Neuronal stem cell (in vitro differentiated cells): ENCODE data around the gene SPATA9.
A peak's percentile ranks its signal among the peaks of the same experiment; 100 is the strongest.
"Not testable (repeated sequence)": the region's sequence is repeated elsewhere in the genome, so short reads cannot be mapped to it uniquely, and the experiment has no call there.

Experiments
- DNase-seq: peaks from one replicate; pipeline ENCODE4 v3.0.0-alpha.2; 2013; ENCODE audit warnings: low spot score
- H2AFZ ChIP-seq: one replicate; pipeline ENCODE4 v1.6.1; 2013; ENCODE audit warnings: mild to moderate bottlenecking, low read length, inconsistent platforms
- H2AK5ac ChIP-seq: 2 replicates; pipeline ENCODE4 v1.6.1; 2013; ENCODE audit warnings: low read depth, mild to moderate bottlenecking, inconsistent platforms, low read length, moderate library complexity, mixed read lengths
- H2BK120ac ChIP-seq: 2 replicates; pipeline ENCODE4 v1.6.1; 2013; ENCODE audit warnings: low read depth, mild to moderate bottlenecking, inconsistent platforms, low read length, moderate library complexity, mixed read lengths
- H2BK12ac ChIP-seq: one replicate; pipeline ENCODE4 v1.6.1; 2013; ENCODE audit warnings: low read length, inconsistent platforms
- H2BK15ac ChIP-seq: 2 replicates; pipeline ENCODE4 v1.6.1; 2013; ENCODE audit warnings: mild to moderate bottlenecking, low read length, inconsistent platforms, mixed read lengths
- H2BK5ac ChIP-seq: one replicate; pipeline ENCODE4 v1.6.1; 2013; ENCODE audit warnings: inconsistent platforms, mild to moderate bottlenecking, low read length, moderate library complexity
- H3K14ac ChIP-seq: one replicate; pipeline ENCODE4 v1.6.1; 2013; ENCODE audit warnings: low read length, inconsistent platforms
- H3K18ac ChIP-seq: 2 replicates; pipeline ENCODE4 v1.6.1; 2013; ENCODE audit warnings: low read length, inconsistent platforms
- H3K23ac ChIP-seq: 2 replicates; pipeline ENCODE4 v1.6.1; 2013; ENCODE audit warnings: low read depth, mild to moderate bottlenecking, mixed read lengths, low read length, inconsistent platforms; ENCODE audit not compliant: poor library complexity
- H3K27ac ChIP-seq: replicated peaks from 3 replicates; pipeline ENCODE4 v1.5.1; 2013; ENCODE audit warnings: low read length, inconsistent platforms
- H3K27me3 ChIP-seq, 3 experiments: 2 replicates each; pipeline ENCODE4 v1.6.1; 2013; ENCODE audit warnings: low read length in 3 of 3, mild to moderate bottlenecking in 2 of 3, inconsistent platforms in 1 of 3, low read depth in 1 of 3, mixed read lengths in 1 of 3, moderate library complexity in 1 of 3; ENCODE audit not compliant: control insufficient read depth in 3 of 3, insufficient read depth in 3 of 3
- H3K36me3 ChIP-seq, 2 donors: replicated peaks in 1 of 2; 2 replicates each; pipeline ENCODE4 v1.6.1; 2013; ENCODE audit warnings: low read length in 2 of 2; ENCODE audit not compliant: control insufficient read depth in 2 of 2, insufficient read depth in 2 of 2
- H3K4ac ChIP-seq: 2 replicates; pipeline ENCODE4 v1.6.1; 2013; ENCODE audit warnings: inconsistent platforms, mild to moderate bottlenecking, low read length, moderate library complexity
- H3K4me1 ChIP-seq, 2 donors: 1 replicate in 1 of 2; 2 replicates in 1 of 2; pipeline ENCODE4 v1.6.1; 2013; ENCODE audit warnings: low read length in 2 of 2, low read depth in 1 of 2; ENCODE audit not compliant: control insufficient read depth in 2 of 2, insufficient read depth in 1 of 2
- H3K4me2 ChIP-seq: one replicate; pipeline ENCODE4 v1.6.1; 2013; ENCODE audit warnings: mild to moderate bottlenecking, low read length, inconsistent platforms; ENCODE audit not compliant: insufficient read depth, poor library complexity, severe bottlenecking
- H3K4me3 ChIP-seq, 2 donors: 2 replicates each; pipeline ENCODE4 v1.5.1; 2013; ENCODE audit warnings: low read length in 2 of 2, mild to moderate bottlenecking in 2 of 2, inconsistent platforms in 1 of 2, moderate library complexity in 1 of 2
- H3K79me1 ChIP-seq: one replicate; pipeline ENCODE4 v1.6.1; 2013; ENCODE audit warnings: low read depth, mild to moderate bottlenecking, inconsistent platforms, low read length, moderate library complexity
- H3K9ac ChIP-seq: one replicate; pipeline ENCODE4 v1.6.1; 2013; ENCODE audit warnings: mild to moderate bottlenecking, low read depth, low read length, inconsistent platforms; ENCODE audit not compliant: poor library complexity
- H3K9me3 ChIP-seq, 2 donors: replicated peaks in 1 of 2; 2 replicates each; pipeline versions ENCODE3 to v1.6.1; 2013; ENCODE audit warnings: low read length in 2 of 2, mild to moderate bottlenecking in 2 of 2, inconsistent platforms in 1 of 2, low read depth in 1 of 2, mixed read lengths in 1 of 2, moderate library complexity in 1 of 2; ENCODE audit not compliant: control insufficient read depth in 2 of 2, insufficient read depth in 1 of 2
- H4K8ac ChIP-seq: one replicate; pipeline ENCODE4 v1.6.1; 2013; ENCODE audit warnings: low read depth, mild to moderate bottlenecking, inconsistent platforms, low read length, moderate library complexity
- H4K91ac ChIP-seq: one replicate; pipeline ENCODE4 v1.6.1; 2013; ENCODE audit warnings: low read length, low read depth, mild to moderate bottlenecking, inconsistent platforms; ENCODE audit not compliant: poor library complexity
- WGBS, 2 donors: extraction: QIAGEN DNeasy Blood & Tissue Kit; methylation state at CpG; one replicate each; pipeline ENCODE4 v1.1.7; 2013; ENCODE audit warnings: missing lambda C conversion rate in 2 of 2, mixed read lengths in 1 of 2; ENCODE audit not compliant: insufficient read length in 2 of 2, insufficient replicate concordance in 1 of 2; ENCODE audit errors: extremely low coverage in 2 of 2; 5-methylcytosine and 5-hydroxymethylcytosine counted together

Gene SPATA9

GRCh38 chr5:95646569-95647431, 36.0 kb downstream of the SPATA9 start, which contains the start of gene RFESD:
RFESD (plus strand) TSS chr5:95646777; CDS start chr5:95652272, 5,495 bp downstream.
- H3K79me1 ChIP-seq, result no peaks in the 10 kb centered on the region
- H4K91ac ChIP-seq, result no peak within 1 kb of the TSS
- no peak within 1 kb of the TSS for H2BK12ac ChIP-seq
- no peak within 1 kb of the TSS for H3K23ac ChIP-seq
- H3K9ac ChIP-seq, result peak within 1 kb of the TSS; percentile 39
- no peaks in the 10 kb centered on the region for H3K36me3 ChIP-seq
- peak within 1 kb of the TSS; percentile 45 to 81 for H3K4me3 ChIP-seq
- no CpG with 5 or more reads among the region's 60 CpGs for WGBS, 2 donors
- peak; percentile 86 for DNase-seq
- H3K4me1 ChIP-seq, result peaks cover 0 to 3% of the 10 kb centered on the region in 2 donors
- no peak within 1 kb of the TSS for H2BK15ac ChIP-seq
- no peak within 1 kb of the TSS for H3K4ac ChIP-seq
- no peak within 1 kb of the TSS for H2AK5ac ChIP-seq
- H3K9me3 ChIP-seq, result peaks cover 0 to 4% of the 10 kb centered on the region in 2 donors
- peaks cover 0 to 7% (median 0%) of the 10 kb centered on the region in 3 experiments for H3K27me3 ChIP-seq
- H3K4me2 ChIP-seq, result peak within 1 kb of the TSS; percentile 67
- H4K8ac ChIP-seq, result no peak within 1 kb of the TSS
- no peak within 1 kb of the TSS for H2BK5ac ChIP-seq
- no peak within 1 kb of the TSS for H3K27ac ChIP-seq
- H2BK120ac ChIP-seq, result no peak within 1 kb of the TSS
- peak within 1 kb of the TSS; percentile 80 for H2AFZ ChIP-seq
- H3K18ac ChIP-seq, result peak within 1 kb of the TSS; percentile 81
- H3K14ac ChIP-seq, result no peak within 1 kb of the TSS

- WGBS, 2 donors, result no CpG with 5 or more reads among the region's 17 CpGs
- H3K18ac ChIP-seq, H3K4me1 ChIP-seq, H3K79me1 ChIP-seq, H3K9ac ChIP-seq, H3K23ac ChIP-seq, H4K8ac ChIP-seq, H2BK5ac ChIP-seq, H3K4ac ChIP-seq, H2BK15ac ChIP-seq, DNase-seq, H2BK120ac ChIP-seq, H3K14ac ChIP-seq, H3K4me3 ChIP-seq, H2BK12ac ChIP-seq, H3K4me2 ChIP-seq, H3K9me3 ChIP-seq, H4K91ac ChIP-seq, H3K36me3 ChIP-seq, H2AK5ac ChIP-seq, H3K27ac ChIP-seq: not testable (repeated sequence)
- H2AFZ ChIP-seq, result peak overlapping the region; percentile 80
- peaks cover 0 to 11% (median 0%) of the 10 kb centered on the region in 3 experiments for H3K27me3 ChIP-seq
Observed at GRCh38 chr5:95646226-95646568, 36.6 kb downstream of the SPATA9 start.

GRCh38 chr5:95644351-95645042, 38.3 kb downstream of the SPATA9 start:
- peaks cover 0 to 18% (median 0%) of the 10 kb centered on the region in 3 experiments for H3K27me3 ChIP-seq
- peaks cover 0 to 4% of the 10 kb centered on the region in 2 donors for H3K9me3 ChIP-seq
- H3K23ac ChIP-seq, result no peak overlapping the region
- no peak overlapping the region for H3K27ac ChIP-seq
- H3K4ac ChIP-seq, result no peak overlapping the region
- H3K36me3 ChIP-seq, result no peaks in the 10 kb centered on the region
- H2BK15ac ChIP-seq, result no peak overlapping the region
- H3K18ac ChIP-seq, result no peak overlapping the region
- no peak overlapping the region for H2BK120ac ChIP-seq
- peak overlapping the region; percentile 65 for H2AFZ ChIP-seq
- H3K4me2 ChIP-seq, result no peak overlapping the region
- H2AK5ac ChIP-seq, result no peak overlapping the region
- no peak overlapping the region for H3K14ac ChIP-seq
- WGBS, 2 donors, result no CpG with 5 or more reads among the region's 4 CpGs
- H4K8ac ChIP-seq, result no peak overlapping the region
- H2BK5ac ChIP-seq, result no peak overlapping the region
- no peak overlapping the region for H4K91ac ChIP-seq
- peaks cover 0 to 3% of the 10 kb centered on the region in 2 donors for H3K4me1 ChIP-seq
- no peak overlapping the region for H3K4me3 ChIP-seq
- no peak overlapping the region for H2BK12ac ChIP-seq
- no peaks in the 10 kb centered on the region for H3K79me1 ChIP-seq
- no peak overlapping the region for H3K9ac ChIP-seq
- peak; percentile 23 for DNase-seq

GRCh38 chr5:95643152-95643551, 39.6 kb downstream of the SPATA9 start:
- H4K8ac ChIP-seq, result no peak overlapping the region
- no peaks in the 10 kb centered on the region for H3K36me3 ChIP-seq
- no peak overlapping the region for H3K4ac ChIP-seq
- peaks cover 0 to 3% of the 10 kb centered on the region in 2 donors for H3K4me1 ChIP-seq
- H3K9ac ChIP-seq, result no peak overlapping the region
- no peak overlapping the region for H2BK120ac ChIP-seq
- H2BK5ac ChIP-seq, result no peak overlapping the region
- no peak overlapping the region for H2AFZ ChIP-seq
- H3K79me1 ChIP-seq, result no peaks in the 10 kb centered on the region
- peaks cover 0 to 4% of the 10 kb centered on the region in 2 donors for H3K9me3 ChIP-seq
- no peak overlapping the region for H3K18ac ChIP-seq
- H4K91ac ChIP-seq, result no peak overlapping the region
- WGBS, 2 donors, result no CpG with 5 or more reads among the region's 7 CpGs
- no peak overlapping the region for H2BK12ac ChIP-seq
- H3K4me3 ChIP-seq, result peak overlapping the region in 1 of 2 donors; percentile 38
- no peak overlapping the region for H3K23ac ChIP-seq
- no peak overlapping the region for H3K4me2 ChIP-seq
- H3K27me3 ChIP-seq, result peaks cover 0 to 25% (median 2%) of the 10 kb centered on the region in 3 experiments
- no peak for DNase-seq
- no peak overlapping the region for H3K27ac ChIP-seq
- no peak overlapping the region for H2BK15ac ChIP-seq
- H3K14ac ChIP-seq, result no peak overlapping the region
- H2AK5ac ChIP-seq, result no peak overlapping the region
